HG03064 (cell line): ENCODE measurements around the gene TSTD2.

Experiments
- ATAC-seq: cut with Tn5 transposase; IDR thresholded peaks from one replicate; pipeline ENCODE4 v1.9.1; 2021; ENCODE audit warnings: low read depth; ENCODE audit not compliant: unreplicated experiment

TSTD2 gene

GRCh38 chr9:97565262-97565661, 67.9 kb downstream of the TSTD2 start:
- ATAC-seq = no peak

GRCh38 chr9:97564291-97565175, 68.6 kb downstream of the TSTD2 start:
- ATAC-seq = no peak

GRCh38 chr9:97563458-97564135, 69.6 kb downstream of the TSTD2 start:
- no peak for ATAC-seq

DNA sequence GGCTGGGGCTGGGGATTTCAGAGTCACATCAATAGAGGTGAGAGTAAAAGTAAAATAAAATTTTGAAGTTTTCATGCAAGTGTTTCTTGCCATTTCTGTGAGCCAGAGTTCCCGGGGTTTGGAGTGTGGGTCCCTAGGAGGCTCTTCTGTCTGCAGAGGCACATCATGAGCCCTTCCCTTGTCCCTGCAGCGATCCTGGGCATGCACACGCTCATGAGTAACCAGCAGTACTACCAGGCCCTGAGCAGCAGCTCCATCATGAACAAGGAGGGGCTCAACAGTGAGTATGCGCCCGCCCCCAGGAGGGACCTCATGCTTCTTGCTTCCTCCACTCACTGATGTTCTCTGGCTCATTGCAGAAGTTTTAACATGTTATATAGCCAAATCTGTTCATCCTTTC, 70.6 kb downstream of the TSTD2 start:
- ATAC-seq = no peak

DNA sequence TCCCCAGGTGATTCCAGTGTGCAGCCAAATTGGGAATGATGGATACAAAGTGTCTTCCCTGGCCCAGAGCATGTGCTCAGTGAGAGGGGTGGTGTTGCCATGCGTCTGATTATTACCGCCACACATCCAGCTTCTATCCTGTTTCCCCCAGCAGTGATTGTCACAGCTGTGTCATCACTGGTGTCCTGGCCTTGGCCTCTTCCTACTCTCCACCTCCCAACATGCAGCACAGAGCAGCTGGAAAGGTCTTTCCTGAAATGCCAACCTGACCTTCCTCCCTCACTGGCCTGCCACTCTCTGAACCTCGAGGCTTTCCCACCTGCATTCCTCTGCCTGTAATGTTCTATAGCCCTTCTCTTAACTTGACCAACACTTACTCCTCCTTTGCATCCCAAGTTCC, 71.7 kb downstream of the TSTD2 start:
- ATAC-seq = no peak

DNA sequence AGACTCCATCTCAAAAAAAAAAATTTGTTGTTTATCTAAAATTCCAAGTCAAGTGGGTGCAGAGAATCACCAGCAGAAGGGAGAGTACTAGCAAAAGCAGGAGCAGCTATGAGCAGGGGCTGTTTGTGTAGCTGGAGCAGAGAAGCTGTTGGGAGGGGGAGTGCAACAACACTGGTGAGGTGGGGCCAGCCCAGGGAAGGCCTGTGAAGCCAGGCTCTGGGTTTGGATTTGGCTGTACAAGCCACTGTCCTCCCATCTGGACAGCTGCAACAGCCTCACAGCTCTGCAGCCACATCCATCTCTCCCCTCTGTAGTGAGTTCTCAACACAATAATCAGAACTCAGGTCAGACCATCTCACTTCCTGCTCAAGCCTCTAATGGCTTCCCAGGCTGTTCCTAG, 72.3 kb downstream of the TSTD2 start:
- no peak for ATAC-seq

- no peak for ATAC-seq
Observed at GRCh38 chr9:97560154-97560553, 73.0 kb downstream of the TSTD2 start.

GRCh38 chr9:97559111-97559514, 74.1 kb downstream of the TSTD2 start:
- ATAC-seq = peak; percentile 75

- no peak for ATAC-seq
Observed at GRCh38 chr9:97558701-97559101, 74.5 kb downstream of the TSTD2 start.

- ATAC-seq = no peak
Observed at GRCh38 chr9:97557606-97558095, 75.5 kb downstream of the TSTD2 start.

- ATAC-seq = no peak
Observed at GRCh38 chr9:97556721-97557605, 76.2 kb downstream of the TSTD2 start.

- no peak for ATAC-seq
Observed at GRCh38 chr9:97556036-97556720, 77.0 kb downstream of the TSTD2 start.

DNA sequence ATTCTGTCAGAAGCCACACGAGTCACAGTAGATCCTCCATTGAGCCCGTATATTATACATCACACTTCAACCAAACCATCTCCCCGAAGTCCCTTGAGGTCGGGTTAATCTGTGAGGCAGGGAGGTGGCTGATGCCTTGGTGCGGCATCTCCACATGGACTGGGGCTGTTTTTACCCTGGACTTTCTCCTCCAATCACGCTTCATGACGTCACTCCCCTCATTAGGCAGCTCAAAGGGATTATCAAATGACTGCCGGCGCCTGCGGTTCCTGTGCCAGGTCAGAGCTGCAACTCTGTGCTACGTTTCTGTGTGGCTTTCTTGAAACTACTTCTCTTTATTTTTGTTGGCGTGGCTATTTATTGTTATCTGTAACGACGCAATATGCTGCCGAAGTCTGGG, 78.0 kb downstream of the TSTD2 start:
- ATAC-seq = no peak

- ATAC-seq = no peak
Observed at GRCh38 chr9:97554566-97555075, 78.5 kb downstream of the TSTD2 start.

GRCh38 chr9:97553841-97554240, 79.3 kb downstream of the TSTD2 start:
- no peak for ATAC-seq

GRCh38 chr9:97553141-97553540, 80.0 kb downstream of the TSTD2 start:
- ATAC-seq = no peak

DNA sequence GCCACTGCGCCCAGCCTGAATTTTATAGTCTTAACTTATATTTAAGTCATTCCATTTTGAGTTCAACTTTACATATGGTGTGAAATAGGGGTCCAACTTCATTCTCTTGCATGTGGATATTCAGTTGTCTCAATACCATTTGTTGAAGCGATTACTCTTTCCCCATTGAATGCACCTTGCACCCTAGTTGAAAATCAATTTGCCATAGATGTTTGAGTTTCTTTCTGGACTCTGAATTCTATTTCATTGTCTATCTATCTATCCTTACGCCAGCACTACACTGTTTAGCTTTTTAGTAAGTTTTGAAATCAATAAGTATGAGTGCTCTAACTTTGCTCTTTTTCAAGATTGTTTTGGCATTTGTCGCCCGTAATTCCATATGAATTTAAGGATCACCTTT, 81.9 kb downstream of the TSTD2 start:
- no peak for ATAC-seq

GRCh38 chr9:97550386-97550785, 82.8 kb downstream of the TSTD2 start:
- no peak for ATAC-seq
